VCaP (cell line): ENCODE data around the gene GARIN5A.

Source experiments
- H3K27ac ChIP-seq: fragments of 450-650 bp; 2 replicates; pipeline ENCODE4 v1.5.1; 2017
- CTCF ChIP-seq: fragments of 450-650 bp; conservative IDR thresholded peaks from 2 replicates; pipeline ENCODE4 v1.5.1; 2017; ENCODE audit warnings: mild to moderate bottlenecking, moderate library complexity

GARIN5A gene

DNA sequence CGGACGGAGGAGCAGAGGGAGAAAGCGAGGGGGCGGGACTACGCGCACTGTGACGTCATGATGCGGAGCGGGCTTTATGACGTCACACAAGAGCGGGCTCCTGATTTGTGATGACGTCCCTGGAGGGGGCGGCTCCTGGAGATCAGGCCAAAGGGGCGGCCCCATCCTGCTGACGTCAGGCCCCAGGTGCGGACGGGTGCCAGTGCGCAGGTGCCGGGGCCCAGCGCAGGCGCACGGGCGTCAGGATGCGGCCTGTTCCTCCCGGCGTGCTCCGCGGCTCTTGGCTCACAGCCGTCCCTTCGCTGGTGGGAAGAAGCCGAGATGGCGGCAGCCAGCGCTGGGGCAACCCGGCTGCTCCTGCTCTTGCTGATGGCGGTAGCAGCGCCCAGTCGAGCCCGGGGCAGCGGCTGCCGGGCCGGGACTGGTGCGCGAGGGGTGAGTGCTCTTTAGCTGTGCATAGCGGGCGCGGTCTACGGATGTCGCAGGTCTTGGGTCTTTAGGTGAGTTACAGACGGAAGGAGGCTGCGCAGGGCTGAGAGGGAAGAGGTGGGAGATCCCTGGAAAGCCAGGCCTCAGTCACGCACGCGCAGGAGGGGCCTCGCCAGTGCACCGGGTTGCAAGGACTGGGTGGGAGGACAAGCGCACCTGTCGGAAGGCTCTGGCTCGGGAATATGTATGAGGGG, at the start of gene GARIN5A, which contains the start of gene EMC10:
TSS of gene GARIN5A (minus strand) at position 625 of the 683 bp plus-strand sequence. CDS start at position 165, 460 bp downstream.
TSS of gene EMC10 (plus strand) at position 284 of the 683 bp plus-strand sequence. CDS start at position 322, 38 bp downstream.
- TF ChIP-seq CTCF, result no peak
- H3K27ac ChIP-seq, result peak within 1 kb of the TSS; percentile 96

DNA sequence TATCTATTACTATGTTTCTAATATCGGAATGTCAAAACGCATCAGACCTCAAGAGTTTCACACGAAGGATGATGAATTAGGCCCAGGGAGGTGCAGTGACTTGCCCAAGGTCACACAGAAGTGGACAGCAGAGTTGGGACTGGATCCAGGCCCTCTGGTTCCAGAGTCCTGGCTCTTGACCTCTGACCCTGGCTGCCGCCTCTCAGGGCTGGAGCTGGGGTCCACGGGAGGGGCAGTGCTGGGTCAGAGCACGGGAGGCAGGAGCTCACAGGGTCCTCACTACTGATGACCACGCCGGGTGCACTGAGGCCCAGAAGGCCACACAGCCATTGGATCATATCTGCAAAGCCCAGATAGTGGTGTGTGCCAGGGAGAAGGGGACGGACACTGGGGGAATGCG, 46.2 kb upstream of the GARIN5A start:
- no peak overlapping the region for H3K27ac ChIP-seq
- TF ChIP-seq CTCF, result no peak

DNA sequence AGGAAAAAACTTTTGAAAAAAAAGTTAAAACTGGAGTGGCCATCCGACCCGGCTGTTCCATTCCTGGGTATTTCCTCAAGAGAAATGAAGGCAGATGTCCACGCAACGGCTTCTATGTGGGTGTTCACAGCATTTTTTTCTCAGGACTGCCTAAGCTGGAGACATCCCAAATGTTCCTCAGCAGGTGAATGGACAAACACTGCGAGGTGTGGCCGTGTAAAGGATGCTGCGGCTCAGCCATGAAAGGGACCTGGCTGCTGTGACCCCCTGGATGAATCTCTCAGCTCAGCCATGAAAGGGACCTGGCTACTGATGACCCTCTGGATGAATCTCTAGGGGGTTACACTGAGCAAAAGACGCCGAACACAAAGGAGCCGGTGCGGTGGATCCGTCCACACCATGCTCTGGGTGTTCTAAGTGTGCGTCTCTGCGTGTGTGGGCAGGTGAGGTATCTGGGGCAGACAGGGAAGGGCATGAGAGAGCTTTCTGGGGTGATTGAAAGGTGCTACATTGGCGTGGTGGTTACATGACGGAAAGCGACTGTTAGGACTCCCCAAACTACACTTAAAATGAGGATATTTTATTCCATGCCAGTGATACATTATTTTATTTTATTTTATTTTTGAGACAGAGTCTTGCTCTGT, 44.3 kb upstream of the GARIN5A start:
- no peak overlapping the region for H3K27ac ChIP-seq
- no peak for TF ChIP-seq CTCF

GRCh38 chr19:50519006-50519575, 42.4 kb upstream of the GARIN5A start:
- no peak for TF ChIP-seq CTCF
- no peak overlapping the region for H3K27ac ChIP-seq

GRCh38 chr19:50518091-50519005, 41.7 kb upstream of the GARIN5A start:
- TF ChIP-seq CTCF, result no peak
- no peak overlapping the region for H3K27ac ChIP-seq

GRCh38 chr19:50517704-50518075, 41.0 kb upstream of the GARIN5A start:
- no peak for TF ChIP-seq CTCF
- no peak overlapping the region for H3K27ac ChIP-seq
